GM18499 (cell line): Measurements from ENCODE around the gene ADCY10.
"Not testable (repeated sequence)": the region's sequence is repeated elsewhere in the genome, so short reads cannot be mapped to it uniquely, and the experiment has no call there.

Source experiments
- ATAC-seq: cut with Tn5 transposase; IDR thresholded peaks from one replicate; pipeline ENCODE4 v1.9.1; 2021; ENCODE audit warnings: moderate number of reproducible peaks; ENCODE audit not compliant: insufficient read depth, unreplicated experiment

ADCY10 gene

GRCh38 chr1:167928919-167929318 is 15.0 kb upstream of the ADCY10 start:
- not testable (repeated sequence) for ATAC-seq

- no peak for ATAC-seq
These were observed 14.5 kb upstream of the ADCY10 start for GRCh38 chr1:167928457-167928852.

GRCh38 chr1:167927046-167927754 is 13.3 kb upstream of the ADCY10 start:
- ATAC-seq, result no peak

GRCh38 chr1:167926486-167926997 is 12.6 kb upstream of the ADCY10 start:
- no peak for ATAC-seq

GRCh38 chr1:167924543-167925231 is 10.8 kb upstream of the ADCY10 start:
- no peak for ATAC-seq

- ATAC-seq, result no peak
These were observed 10.2 kb upstream of the ADCY10 start for GRCh38 chr1:167924102-167924501.

- ATAC-seq, result no peak
These were observed 9.6 kb upstream of the ADCY10 start for GRCh38 chr1:167923324-167924056.

GRCh38 chr1:167922611-167923074 is 8.7 kb upstream of the ADCY10 start:
- ATAC-seq, result no peak

- ATAC-seq, result no peak
These were observed 8.1 kb upstream of the ADCY10 start for GRCh38 chr1:167922023-167922422.

GRCh38 chr1:167916766-167917511 is 3.0 kb upstream of the ADCY10 start:
- ATAC-seq, result no peak

- no peak for ATAC-seq
These were observed 1.6 kb upstream of the ADCY10 start for GRCh38 chr1:167915569-167915968.

GRCh38 chr1:167912294-167912693 is 1.6 kb downstream of the ADCY10 start:
- no peak for ATAC-seq

- ATAC-seq, result no peak
These were observed 2.5 kb downstream of the ADCY10 start for GRCh38 chr1:167911413-167911812.

GRCh38 chr1:167910530-167910929 is 3.4 kb downstream of the ADCY10 start:
- ATAC-seq, result no peak

GRCh38 chr1:167909691-167910180 is 4.2 kb downstream of the ADCY10 start:
- ATAC-seq, result no peak

- no peak for ATAC-seq
These were observed 8.3 kb downstream of the ADCY10 start for GRCh38 chr1:167905671-167906070.

GRCh38 chr1:167905182-167905581 is 8.8 kb downstream of the ADCY10 start:
- no peak for ATAC-seq

- ATAC-seq, result no peak
These were observed 9.2 kb downstream of the ADCY10 start for GRCh38 chr1:167904652-167905130.

- ATAC-seq, result no peak
These were observed 13.0 kb downstream of the ADCY10 start for GRCh38 chr1:167900907-167901306.

GRCh38 chr1:167899253-167899681 is 14.7 kb downstream of the ADCY10 start:
- ATAC-seq, result peak; percentile 67
